GM18868 (cell line): ENCODE results near the gene DUXA.

Source experiments
- ATAC-seq: cut with Tn5 transposase; IDR thresholded peaks from one replicate; pipeline ENCODE4 v1.9.1; 2021; ENCODE audit warnings: mild to moderate bottlenecking, moderate library complexity; ENCODE audit not compliant: unreplicated experiment

The DUXA gene

GRCh38 chr19:57106722-57107235, 60.5 kb downstream of the DUXA start:
- ATAC-seq: no peak

DNA sequence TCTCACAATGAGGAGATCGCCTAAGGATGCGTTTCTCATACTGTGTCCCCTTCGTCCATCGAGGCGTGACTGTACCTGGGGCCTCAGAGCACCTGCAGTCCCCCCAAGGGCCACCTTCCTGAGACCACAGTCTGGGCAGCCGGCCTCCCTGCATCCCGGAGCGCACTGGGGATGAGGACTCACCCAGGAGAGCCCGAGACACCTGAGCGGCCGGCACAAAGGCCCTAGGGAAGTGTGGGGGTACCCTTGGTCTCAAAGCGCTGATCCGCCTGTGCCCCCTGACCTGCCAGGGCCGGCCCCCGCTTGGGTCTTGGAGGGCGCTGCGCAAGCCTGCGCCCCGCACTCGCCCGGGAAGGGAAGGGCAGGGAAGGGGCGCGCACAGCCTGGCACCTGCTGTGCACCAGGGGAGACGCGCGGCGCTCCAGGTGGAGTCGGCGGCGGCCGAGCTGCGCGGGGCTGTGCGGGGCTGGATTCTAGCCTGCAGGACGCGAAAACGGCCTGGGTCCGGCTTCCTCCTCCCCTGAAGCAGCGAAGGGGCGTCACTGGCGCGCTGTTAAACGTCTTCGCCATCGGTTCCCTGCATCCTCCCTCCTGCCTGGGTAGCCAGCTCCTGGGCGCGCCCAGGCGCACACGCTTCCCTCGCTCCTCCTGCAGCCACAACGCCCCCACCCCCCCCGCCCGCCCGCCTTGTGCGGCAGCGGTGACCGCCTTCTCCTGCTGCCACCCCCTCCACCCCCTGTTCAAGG, 61.1 kb downstream of the DUXA start:
- ATAC-seq: no peak
